HG03280 (cell line): Measurements from ENCODE around the gene OR51I2.
A peak's percentile ranks its signal among the peaks of the same experiment; 100 is the strongest.

Experiments
- ATAC-seq: cut with Tn5 transposase; IDR thresholded peaks from one replicate; pipeline ENCODE4 v1.9.1; 2021; ENCODE audit warnings: mild to moderate bottlenecking, moderate library complexity; ENCODE audit not compliant: unreplicated experiment

OR51I2 gene

DNA sequence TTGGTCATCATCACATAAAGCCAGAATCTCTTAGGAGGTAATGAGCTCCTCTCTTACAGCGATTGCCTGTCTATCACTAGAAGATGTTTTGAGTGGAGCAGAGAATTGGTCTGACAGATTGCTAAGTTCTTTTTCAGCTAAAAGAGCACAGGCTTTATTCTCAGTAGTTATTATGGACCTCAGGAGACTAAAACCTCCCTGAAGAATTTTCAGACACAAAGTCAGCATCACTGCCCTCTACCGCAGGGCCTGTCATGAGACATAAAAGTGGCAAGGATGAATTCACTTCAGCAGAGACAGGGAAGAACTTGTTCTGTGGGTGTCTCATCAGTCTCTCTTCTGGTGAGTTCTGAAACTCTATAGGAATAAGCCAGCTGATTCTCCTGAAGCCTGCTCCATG is at the start of gene OR51I2:
TSS of gene OR51I2 (plus strand) at position 301 of the 400 bp plus-strand sequence. CDS start 4,166 bp downstream, outside the sequence.
- no peak for ATAC-seq

DNA sequence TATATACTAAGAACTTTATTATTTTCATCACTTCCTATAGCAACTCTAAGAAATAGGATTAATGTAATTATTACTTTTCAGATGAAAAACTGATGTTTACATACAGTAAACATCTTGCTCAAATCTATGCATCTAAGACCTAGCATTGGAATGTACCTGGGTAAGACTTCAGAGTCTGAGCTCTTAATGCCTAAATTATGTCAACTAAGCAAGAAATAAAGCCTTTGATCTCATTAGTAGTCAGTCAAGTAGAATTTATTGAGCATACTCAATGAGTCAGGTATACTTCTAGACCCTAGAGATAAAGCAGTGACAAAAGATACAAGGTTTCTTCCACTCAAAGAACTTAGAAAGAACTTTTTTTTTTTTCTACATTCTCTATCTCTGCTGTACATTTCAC is 44.0 kb upstream of the OR51I2 start:
- no peak for ATAC-seq

DNA sequence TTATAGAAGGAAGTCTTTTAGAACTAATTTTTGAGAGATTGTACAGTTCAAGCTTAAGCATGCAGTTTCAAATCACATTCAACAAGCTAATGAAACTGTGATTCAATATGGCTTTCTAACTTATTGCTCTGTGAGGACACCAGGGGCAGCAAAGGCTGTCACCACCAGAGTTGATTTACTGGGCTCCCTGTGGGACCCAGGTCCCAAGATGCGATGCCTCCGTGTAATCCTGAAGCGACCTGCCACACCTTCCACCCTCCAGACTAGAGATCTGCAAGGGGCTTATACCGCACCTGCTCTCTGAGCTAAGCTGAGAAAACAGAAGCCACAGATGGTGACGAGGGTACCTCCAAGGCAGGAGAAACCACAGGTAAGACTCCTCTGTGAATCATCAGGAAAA is 28.1 kb upstream of the OR51I2 start:
- no peak for ATAC-seq

GRCh38 chr11:5421811-5422210 is 27.3 kb upstream of the OR51I2 start, which contains the start of gene OR51Q1:
TSS of gene OR51Q1 (plus strand) at chr11:5422111. CDS start at chr11:5422201, 90 bp downstream.
- no peak for ATAC-seq

DNA sequence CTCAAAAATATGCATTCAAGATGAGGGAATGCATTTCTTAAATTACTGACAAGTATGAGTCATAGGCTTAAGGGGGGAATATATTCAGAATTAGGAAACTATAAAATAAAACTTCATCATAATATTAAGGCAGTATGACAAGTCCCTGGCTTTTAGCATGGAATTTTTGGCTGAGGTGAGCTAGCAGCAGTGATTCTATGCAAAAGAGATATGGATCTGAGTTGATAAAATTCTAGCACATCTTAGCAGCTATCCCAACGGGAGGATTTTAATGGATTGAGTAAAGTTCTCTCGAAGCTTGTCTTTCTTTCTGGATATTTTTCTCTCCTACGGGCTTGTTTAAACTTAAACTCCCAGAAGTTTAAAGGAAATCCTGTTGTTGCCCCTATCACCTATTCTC is 26.0 kb upstream of the OR51I2 start:
- ATAC-seq, result no peak

- no peak for ATAC-seq
These were observed 7.7 kb upstream of the OR51I2 start, which contains the start of gene OR51I1 for GRCh38 chr11:5441414-5441813. TSS of gene OR51I1 (minus strand) at chr11:5441514. CDS start at chr11:5441514, 0 bp downstream.

- no peak for ATAC-seq
These were observed 5.2 kb upstream of the OR51I2 start for GRCh38 chr11:5443835-5444393.

- ATAC-seq, result no peak
These were observed 309 bp downstream of the OR51I2 start for GRCh38 chr11:5449432-5449831.

DNA sequence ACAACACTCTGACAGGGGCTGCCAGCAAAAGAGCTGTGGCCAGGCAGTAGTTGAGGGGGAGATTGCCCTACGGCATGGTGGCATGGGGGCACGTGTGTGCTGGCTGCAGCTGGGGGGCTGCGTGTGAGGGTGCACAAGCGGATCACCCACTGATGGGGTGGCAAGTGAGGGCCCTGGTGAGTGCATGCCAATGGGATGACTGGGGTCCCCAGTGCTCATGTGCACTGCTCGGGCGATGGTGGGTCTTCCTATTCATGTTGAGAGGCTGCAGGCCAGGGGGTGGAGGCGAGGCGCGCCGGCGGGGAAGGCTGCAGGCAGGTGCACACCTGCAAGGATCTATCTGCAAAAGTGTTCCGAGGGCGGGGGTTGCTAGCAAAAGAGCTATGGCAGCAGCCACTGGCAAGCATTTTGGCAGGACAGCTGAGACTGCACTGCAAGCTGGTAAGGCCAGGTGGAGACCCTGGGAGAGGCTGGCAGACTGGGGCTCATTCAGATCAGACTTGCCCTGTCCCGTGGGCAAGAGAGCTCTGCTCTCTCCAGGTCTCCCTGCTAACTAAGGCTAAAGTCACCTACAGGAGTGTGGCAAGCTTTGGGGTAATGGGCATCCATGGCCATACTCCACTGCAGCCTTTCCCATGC is 12.0 kb downstream of the OR51I2 start:
- no peak for ATAC-seq

DNA sequence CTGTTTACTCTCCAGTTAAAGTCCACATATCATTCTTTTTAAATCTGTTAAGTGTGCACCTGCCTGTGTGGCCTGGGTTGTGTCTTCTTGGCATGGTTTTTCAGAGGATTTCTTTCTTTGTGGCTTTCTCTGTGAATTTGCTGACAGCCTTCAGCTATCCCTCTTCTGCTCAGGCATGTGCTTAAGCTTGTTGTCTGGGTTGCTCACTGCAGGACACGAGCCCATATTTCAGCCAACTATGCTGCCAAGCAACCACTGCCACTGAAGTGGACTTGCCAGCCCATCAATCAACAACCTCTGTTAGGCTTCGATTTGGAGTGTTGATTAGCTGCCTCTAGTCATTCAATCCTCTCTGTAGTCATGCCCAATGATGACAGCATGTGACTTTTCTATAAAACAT is 18.4 kb downstream of the OR51I2 start:
- ATAC-seq, result no peak

GRCh38 chr11:5473921-5474320 is 24.8 kb downstream of the OR51I2 start:
- no peak for ATAC-seq

DNA sequence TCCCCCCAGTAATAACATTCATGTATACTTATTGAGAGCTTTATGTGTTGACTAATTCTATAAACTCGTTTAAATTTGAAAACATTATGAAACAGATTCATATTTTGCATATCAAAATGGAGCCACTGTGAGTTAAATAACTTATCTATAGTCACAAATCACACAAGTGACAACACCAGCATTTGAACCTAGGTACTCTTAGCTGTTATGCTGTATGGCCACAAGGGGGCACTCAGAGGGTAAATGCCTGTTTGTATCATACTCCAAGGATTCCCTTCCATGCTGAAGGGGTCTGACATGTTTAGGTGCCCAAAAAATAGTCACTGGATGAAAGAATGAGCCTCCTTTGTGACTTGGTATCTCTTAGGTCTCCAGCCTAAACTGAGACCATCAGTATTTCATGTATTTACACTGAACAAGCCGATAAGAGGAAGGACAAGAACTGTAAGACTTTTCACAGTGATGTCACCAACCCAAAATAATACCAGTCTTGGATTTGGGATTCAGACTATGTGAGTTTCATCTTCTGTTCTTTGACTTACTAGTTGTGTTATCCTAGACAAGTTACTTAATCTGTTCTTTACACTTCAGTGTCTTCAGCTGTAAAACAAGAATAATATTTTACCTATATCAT is 27.2 kb downstream of the OR51I2 start:
- peak; percentile 85 for ATAC-seq

DNA sequence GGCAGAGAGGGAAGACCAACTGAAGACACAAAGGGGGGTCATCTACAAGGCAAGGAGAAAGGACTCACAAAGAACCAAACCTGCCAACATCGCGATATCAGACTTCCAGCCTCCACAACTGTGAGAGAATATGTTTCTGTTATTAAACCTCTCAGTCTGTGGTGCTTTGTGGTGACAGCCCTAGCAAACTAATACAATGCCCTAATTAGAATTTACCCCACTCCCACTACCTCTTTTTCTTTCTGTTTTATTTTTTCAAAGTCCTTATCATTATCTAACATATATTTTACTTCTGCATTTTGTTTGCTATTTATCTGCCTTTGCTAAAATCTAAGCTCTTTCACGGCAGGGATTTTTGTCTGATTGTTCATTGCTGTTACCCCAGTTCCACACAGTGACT is 36.9 kb downstream of the OR51I2 start:
- no peak for ATAC-seq

- no peak for ATAC-seq
These were observed 37.3 kb downstream of the OR51I2 start for GRCh38 chr11:5486421-5486820.

DNA sequence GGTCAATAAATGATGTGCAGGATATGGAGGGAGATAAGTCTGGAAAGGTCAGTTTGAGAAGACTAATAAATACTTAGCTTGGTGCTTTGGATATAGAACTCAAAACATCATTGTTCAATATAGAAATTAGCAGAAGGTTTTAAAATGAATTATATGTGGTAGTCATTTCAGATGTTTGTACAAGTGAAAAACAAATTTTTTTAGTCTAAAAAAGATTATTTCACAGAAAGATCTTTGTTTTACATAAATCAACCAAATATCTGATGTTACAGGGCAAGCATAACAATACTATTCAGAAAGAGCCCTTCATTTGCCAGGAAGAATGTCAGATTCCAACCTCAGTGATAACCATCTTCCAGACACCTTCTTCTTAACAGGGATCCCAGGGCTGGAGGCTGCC is 39.3 kb downstream of the OR51I2 start, which contains the start of gene OR52D1:
TSS of gene OR52D1 (plus strand) at position 301 of the 400 bp plus-strand sequence. CDS start at position 323, 22 bp downstream.
- ATAC-seq, result no peak

- no peak for ATAC-seq
These were observed 39.8 kb downstream of the OR51I2 start for GRCh38 chr11:5488798-5489399.

GRCh38 chr11:5489576-5490357 is 40.6 kb downstream of the OR51I2 start:
- ATAC-seq, result no peak

GRCh38 chr11:5499671-5500070 is 50.5 kb downstream of the OR51I2 start:
- ATAC-seq, result no peak

GRCh38 chr11:5500393-5500801 is 51.3 kb downstream of the OR51I2 start:
- no peak for ATAC-seq

GRCh38 chr11:5504403-5504921 is 55.3 kb downstream of the OR51I2 start:
- no peak for ATAC-seq
